Measurements from ENCODE around the gene PCGF5.

DNA sequence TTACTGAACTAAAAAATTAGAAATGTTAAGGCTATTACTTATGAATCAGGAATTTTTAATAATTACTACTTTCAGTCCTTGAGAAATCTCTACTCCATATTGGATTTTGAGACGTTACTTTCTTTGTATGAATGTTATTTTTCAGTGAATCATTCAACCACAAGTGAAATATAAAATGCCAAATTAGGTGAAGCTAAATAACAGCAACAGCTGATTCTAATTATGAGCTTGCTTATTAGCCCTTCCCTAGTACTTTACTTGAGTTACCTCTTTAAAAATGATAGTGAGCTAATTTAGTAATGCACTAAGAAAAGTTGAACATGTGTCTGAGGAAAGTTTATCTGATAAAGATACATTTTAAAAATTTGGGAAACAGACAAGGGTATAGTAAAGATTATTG, 51.4 kb downstream of the PCGF5 start:
- TF ChIP-seq, protein P1, sequence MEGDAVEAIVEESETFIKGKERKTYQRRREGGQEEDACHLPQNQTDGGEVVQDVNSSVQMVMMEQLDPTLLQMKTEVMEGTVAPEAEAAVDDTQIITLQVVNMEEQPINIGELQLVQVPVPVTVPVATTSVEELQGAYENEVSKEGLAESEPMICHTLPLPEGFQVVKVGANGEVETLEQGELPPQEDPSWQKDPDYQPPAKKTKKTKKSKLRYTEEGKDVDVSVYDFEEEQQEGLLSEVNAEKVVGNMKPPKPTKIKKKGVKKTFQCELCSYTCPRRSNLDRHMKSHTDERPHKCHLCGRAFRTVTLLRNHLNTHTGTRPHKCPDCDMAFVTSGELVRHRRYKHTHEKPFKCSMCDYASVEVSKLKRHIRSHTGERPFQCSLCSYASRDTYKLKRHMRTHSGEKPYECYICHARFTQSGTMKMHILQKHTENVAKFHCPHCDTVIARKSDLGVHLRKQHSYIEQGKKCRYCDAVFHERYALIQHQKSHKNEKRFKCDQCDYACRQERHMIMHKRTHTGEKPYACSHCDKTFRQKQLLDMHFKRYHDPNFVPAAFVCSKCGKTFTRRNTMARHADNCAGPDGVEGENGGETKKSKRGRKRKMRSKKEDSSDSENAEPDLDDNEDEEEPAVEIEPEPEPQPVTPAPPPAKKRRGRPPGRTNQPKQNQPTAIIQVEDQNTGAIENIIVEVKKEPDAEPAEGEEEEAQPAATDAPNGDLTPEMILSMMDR (IDR thresholded peaks at IDR 0.05; ENCODE audit: control extremely low read depth in 1 of 3, insufficient read depth in 1 of 3, low read depth in 1 of 3, low read length in 3 of 3): no peak
- TF ChIP-seq SIN3A (conservative IDR thresholded peaks at IDR 0.05 in 1 of 2, IDR thresholded peaks at IDR 0.05 in 1 of 2; ENCODE audit: low read depth in 1 of 2, low read length in 2 of 2): no peak
- no peak for TF ChIP-seq KDM1A (IDR thresholded peaks at IDR 0.05; ENCODE audit: borderline replicate concordance, low read length)
- no peak for TF ChIP-seq SUZ12 (IDR thresholded peaks at IDR 0.05; ENCODE audit: low read length)
- no peak for TF ChIP-seq SRF (IDR thresholded peaks at IDR 0.05; ENCODE audit: low read depth, low read length)
- no peak for TF ChIP-seq CREB1 (IDR thresholded peaks at IDR 0.05)
- no peak for TF ChIP-seq YY1 (IDR thresholded peaks at IDR 0.05; ENCODE audit: low read depth, low read length)
- no peak for TF ChIP-seq ZNF274 (IDR thresholded peaks at IDR 0.05; ENCODE audit: borderline replicate concordance, extremely low read depth, low read length)
- TF ChIP-seq POLR2A (IDR thresholded peaks at IDR 0.05; ENCODE audit: control extremely low read depth in 1 of 2, low read depth in 2 of 2, low read length in 2 of 2): no peak
- no peak for TF ChIP-seq EP300 (IDR thresholded peaks at IDR 0.05; ENCODE audit: borderline replicate concordance in 1 of 2, low read depth in 2 of 2, low read length in 2 of 2)
- TF ChIP-seq NANOG (IDR thresholded peaks at IDR 0.05; ENCODE audit: insufficient read depth, low read depth, low read length, poor library complexity, severe bottlenecking): no peak
- TF ChIP-seq MAFK (IDR thresholded peaks at IDR 0.05; ENCODE audit: low read depth, low read length): no peak
- TF ChIP-seq PHF8 (conservative IDR thresholded peaks at IDR 0.05; ENCODE audit: low read depth, low read length): no peak
- TF ChIP-seq, protein P2, sequence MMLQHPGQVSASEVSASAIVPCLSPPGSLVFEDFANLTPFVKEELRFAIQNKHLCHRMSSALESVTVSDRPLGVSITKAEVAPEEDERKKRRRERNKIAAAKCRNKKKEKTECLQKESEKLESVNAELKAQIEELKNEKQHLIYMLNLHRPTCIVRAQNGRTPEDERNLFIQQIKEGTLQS (IDR thresholded peaks at IDR 0.05; ENCODE audit: insufficient read depth, low read depth, low read length): no peak
